SK-N-SH treated with all-trans-retinoic acid at 6 μM for 48 hours (cell line): ENCODE results near the gene GALNT11.

ENCODE experiments used
- ATAC-seq: fragments of 200-7000 bp; cut with Tn5 transposase; 3 replicates; pipeline ENCODE4 v1.9.1; 2020; ENCODE audit warnings: mild to moderate bottlenecking, moderate library complexity
- ARNTL ChIP-seq: fragments of 450-650 bp; formaldehyde crosslinking; IDR thresholded peaks from 2 replicates; pipeline ENCODE4 v1.5.0; 2020; ENCODE audit warnings: low read depth, mild to moderate bottlenecking, moderate library complexity, borderline replicate concordance
- BACH2 ChIP-seq: fragments of 250-450 bp; sonication (Bioruptor Pico); IDR thresholded peaks from 2 replicates; pipeline ENCODE4 v1.9.0; 2021; ENCODE audit warnings: mild to moderate bottlenecking, borderline replicate concordance
- CSDC2 ChIP-seq: fragments of 250-450 bp; sonication (Bioruptor Pico); IDR thresholded peaks from 2 replicates; pipeline ENCODE4 v1.5.0; 2020; ENCODE audit warnings: mild to moderate bottlenecking, moderate library complexity
- ESRRG ChIP-seq: fragments of 250-450 bp; sonication (Bioruptor Pico); IDR thresholded peaks from 2 replicates; pipeline ENCODE4 v1.6.1; 2021; ENCODE audit warnings: mild to moderate bottlenecking
- GLIS3 ChIP-seq: fragments of 250-450 bp; sonication (Bioruptor Pico); IDR thresholded peaks from 2 replicates; pipeline ENCODE4 v1.5.0; 2020; ENCODE audit warnings: mild to moderate bottlenecking, moderate library complexity
- ISL1 ChIP-seq: fragments of 250-450 bp; sonication (Bioruptor Pico); IDR thresholded peaks from 2 replicates; pipeline ENCODE4 v2.1.2; 2022; ENCODE audit warnings: mild to moderate bottlenecking, moderate library complexity
- OSR1 ChIP-seq: fragments of 250-450 bp; sonication (Bioruptor Pico); IDR thresholded peaks from 2 replicates; pipeline ENCODE4 v1.8.0; 2022; ENCODE audit warnings: moderate library complexity, mild to moderate bottlenecking, inconsistent platforms
- PPARA ChIP-seq: fragments of 250-450 bp; sonication (Bioruptor Pico); IDR thresholded peaks from 2 replicates; pipeline ENCODE4 v1.5.0; 2020; ENCODE audit warnings: mild to moderate bottlenecking, borderline replicate concordance
- RARB ChIP-seq: fragments of 250-450 bp; sonication (Bioruptor Pico); IDR thresholded peaks from 2 replicates; pipeline ENCODE4 v1.8.0; 2021; ENCODE audit warnings: mild to moderate bottlenecking, moderate library complexity
- SNAI2 ChIP-seq: fragments of 250-450 bp; sonication (Bioruptor Pico); IDR thresholded peaks from 2 replicates; pipeline ENCODE4 v1.5.0; 2020; ENCODE audit warnings: mild to moderate bottlenecking, moderate library complexity
- TCF4 ChIP-seq: fragments of 250-450 bp; sonication (Bioruptor Pico); IDR thresholded peaks from 2 replicates; pipeline ENCODE4 v1.8.0; 2021; ENCODE audit warnings: mild to moderate bottlenecking, moderate library complexity, borderline replicate concordance
- TOX ChIP-seq: fragments of 250-450 bp; sonication (Bioruptor Pico); IDR thresholded peaks from 2 replicates; pipeline ENCODE4 v1.8.0; 2021; ENCODE audit warnings: mild to moderate bottlenecking, moderate library complexity, borderline replicate concordance
- ZC3H10 ChIP-seq: fragments of 250-450 bp; sonication (Bioruptor Pico); IDR thresholded peaks from 2 replicates; pipeline ENCODE4 v1.5.1; 2021; ENCODE audit warnings: mild to moderate bottlenecking, moderate library complexity
- ZFP30 ChIP-seq: fragments of 450-650 bp; formaldehyde crosslinking; IDR thresholded peaks from 2 replicates; pipeline ENCODE4 v1.5.0; 2022; ENCODE audit warnings: mild to moderate bottlenecking, moderate library complexity
- ZNF565 ChIP-seq: fragments of 450-650 bp; formaldehyde crosslinking; conservative IDR thresholded peaks from 2 replicates; pipeline ENCODE4 v1.5.0; 2020; ENCODE audit warnings: low read depth, mild to moderate bottlenecking, moderate library complexity
- ZNF70 ChIP-seq: fragments of 450-650 bp; formaldehyde crosslinking; IDR thresholded peaks from 2 replicates; pipeline ENCODE4 v1.5.0; 2020; ENCODE audit warnings: mild to moderate bottlenecking, moderate library complexity
- ZNF8 ChIP-seq: fragments of 450-650 bp; formaldehyde crosslinking; IDR thresholded peaks from 2 replicates; pipeline ENCODE4 v1.5.0; 2020; ENCODE audit warnings: mild to moderate bottlenecking, moderate library complexity
- TF ChIP-seq, protein P1 (sequence below): fragments of 250-450 bp; sonication (Bioruptor Pico); IDR thresholded peaks from 2 replicates; pipeline ENCODE4 v1.5.1; 2020; ENCODE audit warnings: low read depth, mild to moderate bottlenecking, moderate library complexity
- TF ChIP-seq, protein P2 (sequence below): fragments of 250-450 bp; sonication (Bioruptor Pico); IDR thresholded peaks from 2 replicates; pipeline ENCODE4 v1.8.0; 2020; ENCODE audit warnings: mild to moderate bottlenecking, moderate library complexity, borderline replicate concordance
- TF ChIP-seq, protein P3 (sequence below): fragments of 250-450 bp; sonication (Bioruptor Pico); IDR thresholded peaks from 2 replicates; pipeline ENCODE4 v1.5.1; 2021; ENCODE audit warnings: mild to moderate bottlenecking, moderate library complexity
- TF ChIP-seq, protein P4 (sequence below): fragments of 250-450 bp; sonication (Bioruptor Pico); IDR thresholded peaks from 2 replicates; pipeline ENCODE4 v1.5.0; 2020; ENCODE audit warnings: mild to moderate bottlenecking, moderate library complexity

GALNT11 gene

DNA sequence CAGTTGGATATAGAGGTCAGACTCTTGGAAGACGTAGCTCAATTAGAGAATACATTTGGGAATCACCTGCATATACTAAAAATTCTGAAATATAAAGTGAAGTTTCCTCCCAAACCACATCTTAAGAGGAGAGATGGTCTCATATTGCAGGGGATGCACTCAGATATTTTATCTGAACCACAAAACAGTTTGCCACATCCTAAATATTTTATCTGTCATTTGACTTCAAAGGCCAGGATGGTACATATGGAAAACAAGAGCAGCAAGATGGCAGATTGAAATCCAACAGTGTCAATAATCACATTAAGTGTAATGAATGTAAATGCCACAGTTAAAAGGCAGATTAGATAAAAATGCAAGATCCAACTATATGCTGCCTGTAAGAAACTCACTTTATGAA, 97.1 kb downstream of the GALNT11 start:
- ATAC-seq, result no peak
- TF ChIP-seq TCF4 (CRISPR knock-in tag) (no peak), ISL1 (no peak), SNAI2 (no peak), GLIS3 (CRISPR knock-in tag) (no peak), ZNF565 (CRISPR knock-in tag) (no peak), ZFP30 (CRISPR knock-in tag) (no peak), ESRRG (no peak), ARNTL (CRISPR knock-in tag) (no peak), OSR1 (CRISPR knock-in tag) (no peak), CSDC2 (no peak), BACH2 (CRISPR knock-in tag) (no peak), ZNF8 (CRISPR knock-in tag) (no peak), RARB (CRISPR knock-in tag) (no peak)
- TF ChIP-seq, protein P1, sequence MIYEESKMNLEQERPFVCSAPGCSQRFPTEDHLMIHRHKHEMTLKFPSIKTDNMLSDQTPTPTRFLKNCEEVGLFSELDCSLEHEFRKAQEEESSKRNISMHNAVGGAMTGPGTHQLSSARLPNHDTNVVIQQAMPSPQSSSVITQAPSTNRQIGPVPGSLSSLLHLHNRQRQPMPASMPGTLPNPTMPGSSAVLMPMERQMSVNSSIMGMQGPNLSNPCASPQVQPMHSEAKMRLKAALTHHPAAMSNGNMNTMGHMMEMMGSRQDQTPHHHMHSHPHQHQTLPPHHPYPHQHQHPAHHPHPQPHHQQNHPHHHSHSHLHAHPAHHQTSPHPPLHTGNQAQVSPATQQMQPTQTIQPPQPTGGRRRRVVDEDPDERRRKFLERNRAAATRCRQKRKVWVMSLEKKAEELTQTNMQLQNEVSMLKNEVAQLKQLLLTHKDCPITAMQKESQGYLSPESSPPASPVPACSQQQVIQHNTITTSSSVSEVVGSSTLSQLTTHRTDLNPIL (CRISPR knock-in tag), result no peak
- TF ChIP-seq, protein P2, sequence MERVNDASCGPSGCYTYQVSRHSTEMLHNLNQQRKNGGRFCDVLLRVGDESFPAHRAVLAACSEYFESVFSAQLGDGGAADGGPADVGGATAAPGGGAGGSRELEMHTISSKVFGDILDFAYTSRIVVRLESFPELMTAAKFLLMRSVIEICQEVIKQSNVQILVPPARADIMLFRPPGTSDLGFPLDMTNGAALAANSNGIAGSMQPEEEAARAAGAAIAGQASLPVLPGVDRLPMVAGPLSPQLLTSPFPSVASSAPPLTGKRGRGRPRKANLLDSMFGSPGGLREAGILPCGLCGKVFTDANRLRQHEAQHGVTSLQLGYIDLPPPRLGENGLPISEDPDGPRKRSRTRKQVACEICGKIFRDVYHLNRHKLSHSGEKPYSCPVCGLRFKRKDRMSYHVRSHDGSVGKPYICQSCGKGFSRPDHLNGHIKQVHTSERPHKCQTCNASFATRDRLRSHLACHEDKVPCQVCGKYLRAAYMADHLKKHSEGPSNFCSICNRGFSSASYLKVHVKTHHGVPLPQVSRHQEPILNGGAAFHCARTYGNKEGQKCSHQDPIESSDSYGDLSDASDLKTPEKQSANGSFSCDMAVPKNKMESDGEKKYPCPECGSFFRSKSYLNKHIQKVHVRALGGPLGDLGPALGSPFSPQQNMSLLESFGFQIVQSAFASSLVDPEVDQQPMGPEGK (CRISPR knock-in tag), result no peak
- TF ChIP-seq, protein P3, sequence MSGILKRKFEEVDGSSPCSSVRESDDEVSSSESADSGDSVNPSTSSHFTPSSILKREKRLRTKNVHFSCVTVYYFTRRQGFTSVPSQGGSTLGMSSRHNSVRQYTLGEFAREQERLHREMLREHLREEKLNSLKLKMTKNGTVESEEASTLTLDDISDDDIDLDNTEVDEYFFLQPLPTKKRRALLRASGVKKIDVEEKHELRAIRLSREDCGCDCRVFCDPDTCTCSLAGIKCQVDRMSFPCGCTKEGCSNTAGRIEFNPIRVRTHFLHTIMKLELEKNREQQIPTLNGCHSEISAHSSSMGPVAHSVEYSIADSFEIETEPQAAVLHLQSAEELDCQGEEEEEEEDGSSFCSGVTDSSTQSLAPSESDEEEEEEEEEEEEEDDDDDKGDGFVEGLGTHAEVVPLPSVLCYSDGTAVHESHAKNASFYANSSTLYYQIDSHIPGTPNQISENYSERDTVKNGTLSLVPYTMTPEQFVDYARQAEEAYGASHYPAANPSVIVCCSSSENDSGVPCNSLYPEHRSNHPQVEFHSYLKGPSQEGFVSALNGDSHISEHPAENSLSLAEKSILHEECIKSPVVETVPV (CRISPR knock-in tag), result no peak

DNA sequence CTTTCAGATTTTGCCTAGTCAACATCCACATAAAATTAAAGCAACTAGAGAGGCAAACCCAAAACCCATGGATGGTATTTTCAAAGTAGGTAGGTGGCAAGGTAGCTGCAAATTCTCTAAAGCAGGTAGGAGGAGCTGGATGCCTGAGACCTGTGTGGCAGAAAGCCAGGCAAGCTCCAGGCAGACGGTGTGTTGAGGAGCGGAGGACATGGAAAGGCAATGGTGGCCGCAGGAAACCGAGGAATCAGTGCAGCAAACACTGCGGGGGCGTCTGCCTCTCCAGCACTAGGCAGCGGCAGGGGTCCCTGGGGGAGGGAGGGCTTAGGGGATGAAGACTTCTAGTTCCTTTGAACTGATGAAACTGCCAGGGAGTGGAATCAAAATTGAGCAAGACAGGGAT, 101.3 kb downstream of the GALNT11 start:
- TF ChIP-seq TOX, result no peak
- TF ChIP-seq ISL1, result no peak
- no peak for TF ChIP-seq RARB (CRISPR knock-in tag)
- TF ChIP-seq, protein P4, sequence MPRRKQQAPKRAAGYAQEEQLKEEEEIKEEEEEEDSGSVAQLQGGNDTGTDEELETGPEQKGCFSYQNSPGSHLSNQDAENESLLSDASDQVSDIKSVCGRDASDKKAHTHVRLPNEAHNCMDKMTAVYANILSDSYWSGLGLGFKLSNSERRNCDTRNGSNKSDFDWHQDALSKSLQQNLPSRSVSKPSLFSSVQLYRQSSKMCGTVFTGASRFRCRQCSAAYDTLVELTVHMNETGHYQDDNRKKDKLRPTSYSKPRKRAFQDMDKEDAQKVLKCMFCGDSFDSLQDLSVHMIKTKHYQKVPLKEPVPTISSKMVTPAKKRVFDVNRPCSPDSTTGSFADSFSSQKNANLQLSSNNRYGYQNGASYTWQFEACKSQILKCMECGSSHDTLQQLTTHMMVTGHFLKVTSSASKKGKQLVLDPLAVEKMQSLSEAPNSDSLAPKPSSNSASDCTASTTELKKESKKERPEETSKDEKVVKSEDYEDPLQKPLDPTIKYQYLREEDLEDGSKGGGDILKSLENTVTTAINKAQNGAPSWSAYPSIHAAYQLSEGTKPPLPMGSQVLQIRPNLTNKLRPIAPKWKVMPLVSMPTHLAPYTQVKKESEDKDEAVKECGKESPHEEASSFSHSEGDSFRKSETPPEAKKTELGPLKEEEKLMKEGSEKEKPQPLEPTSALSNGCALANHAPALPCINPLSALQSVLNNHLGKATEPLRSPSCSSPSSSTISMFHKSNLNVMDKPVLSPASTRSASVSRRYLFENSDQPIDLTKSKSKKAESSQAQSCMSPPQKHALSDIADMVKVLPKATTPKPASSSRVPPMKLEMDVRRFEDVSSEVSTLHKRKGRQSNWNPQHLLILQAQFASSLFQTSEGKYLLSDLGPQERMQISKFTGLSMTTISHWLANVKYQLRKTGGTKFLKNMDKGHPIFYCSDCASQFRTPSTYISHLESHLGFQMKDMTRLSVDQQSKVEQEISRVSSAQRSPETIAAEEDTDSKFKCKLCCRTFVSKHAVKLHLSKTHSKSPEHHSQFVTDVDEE (CRISPR knock-in tag), result no peak
- TF ChIP-seq, protein P1 (CRISPR knock-in tag), result no peak
- TF ChIP-seq, protein P3 (CRISPR knock-in tag), result no peak
- TF ChIP-seq ZNF8 (CRISPR knock-in tag), result no peak
- TF ChIP-seq ZNF70, result no peak
- no peak for TF ChIP-seq ESRRG
- no peak for TF ChIP-seq ZFP30 (CRISPR knock-in tag)
- no peak for TF ChIP-seq PPARA (CRISPR knock-in tag)
- TF ChIP-seq, protein P2 (CRISPR knock-in tag), result no peak
- TF ChIP-seq ZNF565 (CRISPR knock-in tag), result no peak
- TF ChIP-seq OSR1 (CRISPR knock-in tag), result no peak
- TF ChIP-seq ARNTL (CRISPR knock-in tag), result no peak
- TF ChIP-seq SNAI2, result no peak
- no peak for TF ChIP-seq BACH2 (CRISPR knock-in tag)
- no peak for TF ChIP-seq ZC3H10
- TF ChIP-seq, all 23 proteins: peak for 0
- no peak for ATAC-seq
